ENCODE results near the gene GTSE1.

- TF ChIP-seq USF2 (IDR thresholded peaks at IDR 0.05) (no peak), CTCF (IDR thresholded peaks at IDR 0.05) (no peak)
Measured at GRCh38 chr22:46280063-46280817, 16.4 kb upstream of the GTSE1 start.
